Transverse colon (tissue), 4 donors: ENCODE results near the gene EIF3J.
A peak's percentile ranks its signal among the peaks of the same experiment; 100 is the strongest.

Experiments
- EP300 ChIP-seq: sonication (generic); formaldehyde crosslinking; IDR thresholded peaks from one replicate; pipeline ENCODE4 v1.6.1; 2017; ENCODE audit warnings: antibody characterized with exemption, low read depth
- POLR2A ChIP-seq: fragments of 450-650 bp; IDR thresholded peaks from one replicate; pipeline ENCODE4 v1.6.1; 2016; ENCODE audit warnings: antibody characterized with exemption, mild to moderate bottlenecking, moderate library complexity
- POLR2AphosphoS5 ChIP-seq, 3 donors: sonication (generic); formaldehyde crosslinking; IDR thresholded peaks; one replicate each; pipeline ENCODE4 v1.6.1; 2016; ENCODE audit warnings: antibody characterized with exemption in 3 of 3
- TF ChIP-seq, protein P1 (sequence below), 5 experiments: fragments of 200-600 bp in 3 of 5; fragments of 450-650 bp in 2 of 5; sonication (generic) in 3 of 5; IDR thresholded peaks; 1 replicate in 2 of 5; 2 replicates in 3 of 5; pipeline ENCODE4 v1.5.1; 2016 to 2017; ENCODE audit warnings: antibody characterized with exemption in 5 of 5, inconsistent platforms in 3 of 5, mild to moderate bottlenecking in 2 of 5, moderate library complexity in 1 of 5

DNA sequence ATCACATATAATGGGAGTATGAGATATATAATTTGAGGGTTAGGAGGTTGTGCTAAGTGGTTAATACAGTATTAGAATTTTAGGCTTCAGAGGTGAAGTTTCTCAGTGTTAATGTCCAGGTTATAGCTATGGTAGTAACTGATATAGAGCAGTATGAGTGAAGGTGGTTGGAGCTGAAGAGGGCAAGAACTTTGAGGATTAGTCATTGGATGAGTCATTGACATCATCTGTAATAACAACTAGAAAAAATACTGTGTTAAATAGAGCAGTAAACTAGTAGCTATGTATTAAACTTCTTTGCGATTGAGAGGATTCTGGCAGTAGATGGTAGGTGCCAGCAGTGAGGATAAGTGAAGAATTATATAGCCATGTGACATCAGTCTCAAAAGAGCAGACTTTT lies 47.5 kb upstream of the EIF3J start:
- TF ChIP-seq POLR2A (no peak), EP300 (no peak), POLR2AphosphoS5 (IDR thresholded peaks at IDR 0.05) (peak in 1 of 3 donors; percentile 22)
- TF ChIP-seq, protein P1, sequence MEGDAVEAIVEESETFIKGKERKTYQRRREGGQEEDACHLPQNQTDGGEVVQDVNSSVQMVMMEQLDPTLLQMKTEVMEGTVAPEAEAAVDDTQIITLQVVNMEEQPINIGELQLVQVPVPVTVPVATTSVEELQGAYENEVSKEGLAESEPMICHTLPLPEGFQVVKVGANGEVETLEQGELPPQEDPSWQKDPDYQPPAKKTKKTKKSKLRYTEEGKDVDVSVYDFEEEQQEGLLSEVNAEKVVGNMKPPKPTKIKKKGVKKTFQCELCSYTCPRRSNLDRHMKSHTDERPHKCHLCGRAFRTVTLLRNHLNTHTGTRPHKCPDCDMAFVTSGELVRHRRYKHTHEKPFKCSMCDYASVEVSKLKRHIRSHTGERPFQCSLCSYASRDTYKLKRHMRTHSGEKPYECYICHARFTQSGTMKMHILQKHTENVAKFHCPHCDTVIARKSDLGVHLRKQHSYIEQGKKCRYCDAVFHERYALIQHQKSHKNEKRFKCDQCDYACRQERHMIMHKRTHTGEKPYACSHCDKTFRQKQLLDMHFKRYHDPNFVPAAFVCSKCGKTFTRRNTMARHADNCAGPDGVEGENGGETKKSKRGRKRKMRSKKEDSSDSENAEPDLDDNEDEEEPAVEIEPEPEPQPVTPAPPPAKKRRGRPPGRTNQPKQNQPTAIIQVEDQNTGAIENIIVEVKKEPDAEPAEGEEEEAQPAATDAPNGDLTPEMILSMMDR (IDR thresholded peaks at IDR 0.05), result no peak
